HG02840 (cell line): ENCODE data around the gene POLR3G.

Experiments
- ATAC-seq: cut with Tn5 transposase; IDR thresholded peaks from one replicate; pipeline ENCODE4 v1.9.1; 2021; ENCODE audit warnings: mild to moderate bottlenecking, moderate library complexity, moderate number of reproducible peaks; ENCODE audit not compliant: unreplicated experiment, low FRiP score

POLR3G gene

DNA sequence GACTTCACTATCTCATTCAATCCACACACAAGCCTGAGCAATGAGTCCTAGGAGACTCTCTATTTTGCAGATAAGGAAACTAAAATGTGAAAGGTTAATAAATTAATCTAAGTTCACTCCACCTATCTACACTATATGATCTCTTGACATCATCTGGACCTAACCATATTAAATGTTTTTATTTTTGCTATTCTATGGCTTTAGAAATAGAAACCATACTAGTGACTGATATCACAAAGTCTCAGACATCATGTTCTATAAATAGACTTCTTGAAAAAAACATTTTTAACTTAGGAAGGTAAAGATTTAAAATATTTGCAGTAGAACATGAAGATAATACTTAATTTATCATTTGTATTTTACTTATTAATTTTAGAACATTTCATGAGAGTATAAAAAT, 74.6 kb downstream of the POLR3G start:
- no peak for ATAC-seq

- ATAC-seq = no peak
Measured at GRCh38 chr5:90549729-90550275, 75.1 kb downstream of the POLR3G start.

DNA sequence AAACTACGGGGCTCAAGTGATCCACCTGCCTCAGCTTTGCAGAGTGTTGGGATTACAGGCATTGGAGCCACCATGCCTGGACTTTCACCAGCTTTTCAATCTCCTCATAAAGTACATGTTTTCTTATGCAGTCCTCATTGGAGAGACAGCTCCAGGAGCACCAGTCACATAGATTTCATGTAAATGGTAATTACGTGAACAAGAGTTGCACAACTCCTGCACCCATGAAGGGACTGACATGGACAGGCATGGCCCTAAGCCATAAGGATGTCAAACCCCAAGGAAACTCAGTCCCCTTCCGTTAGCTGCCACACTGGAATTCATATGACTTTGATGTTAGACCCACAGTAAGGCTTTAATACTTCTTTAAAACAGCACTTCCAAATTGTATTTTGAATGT, 76.3 kb downstream of the POLR3G start:
- no peak for ATAC-seq

GRCh38 chr5:90551376-90551775, 76.7 kb downstream of the POLR3G start:
- ATAC-seq = no peak

GRCh38 chr5:90553711-90554110, 79.0 kb downstream of the POLR3G start:
- no peak for ATAC-seq

DNA sequence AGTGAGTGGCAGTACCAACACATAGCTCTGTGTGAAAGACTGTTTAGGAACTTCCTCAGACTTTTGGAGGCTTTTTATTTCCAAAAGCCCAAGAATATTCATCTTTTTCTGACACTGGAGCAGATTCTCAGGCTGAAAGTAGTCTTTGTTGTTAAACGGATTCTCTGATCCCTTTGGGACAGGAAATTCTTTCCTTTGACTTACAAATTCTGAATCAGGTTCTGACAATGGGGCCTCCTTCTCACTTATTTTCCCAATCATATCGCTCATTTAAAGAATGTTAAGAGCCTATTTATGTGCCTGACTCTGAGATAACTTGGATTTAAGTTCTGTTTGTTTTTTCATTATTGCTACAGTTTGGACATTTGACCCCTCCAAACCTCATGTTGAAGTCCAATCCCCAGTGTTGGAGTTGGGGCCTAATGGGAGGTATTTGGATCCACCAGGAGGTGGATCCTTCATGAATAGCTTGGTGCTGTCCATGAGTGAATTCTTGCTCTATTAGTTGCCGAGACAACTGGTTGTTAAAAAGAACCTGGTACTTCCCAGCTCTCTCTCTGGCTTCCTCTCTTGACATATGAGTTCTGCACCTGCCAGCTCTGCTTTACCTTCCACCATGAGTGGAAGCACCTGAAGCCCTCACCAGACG, 79.8 kb downstream of the POLR3G start:
- no peak for ATAC-seq

GRCh38 chr5:90555666-90556065, 81.0 kb downstream of the POLR3G start:
- ATAC-seq = no peak

GRCh38 chr5:90557391-90557790, 82.7 kb downstream of the POLR3G start:
- ATAC-seq = no peak

DNA sequence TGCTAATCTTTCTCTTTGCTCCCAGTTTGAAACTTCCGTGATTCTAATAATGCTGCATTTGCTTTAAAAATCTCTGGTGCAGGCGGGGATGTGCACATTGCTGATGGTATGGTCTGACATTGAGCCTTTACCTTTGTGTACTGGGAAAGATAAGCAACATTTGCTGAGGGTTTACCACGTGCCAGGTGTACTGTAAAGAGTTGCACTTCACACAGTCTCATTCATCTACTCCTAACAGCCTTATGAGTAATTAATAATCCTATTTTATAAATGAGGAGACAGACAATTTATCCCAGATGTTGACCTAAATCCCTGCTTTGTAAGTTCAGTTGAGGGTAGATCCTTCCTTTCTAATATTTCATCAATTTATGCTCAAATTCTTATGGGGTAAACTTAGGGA, 83.2 kb downstream of the POLR3G start:
- no peak for ATAC-seq

- ATAC-seq = no peak
Measured at GRCh38 chr5:90558344-90559192, 83.9 kb downstream of the POLR3G start, which contains the start of gene ADGRV1. Gene ADGRV1, plus strand, starts transcription at chr5:90558797. Its CDS starts 99 bp downstream, at chr5:90558896.

DNA sequence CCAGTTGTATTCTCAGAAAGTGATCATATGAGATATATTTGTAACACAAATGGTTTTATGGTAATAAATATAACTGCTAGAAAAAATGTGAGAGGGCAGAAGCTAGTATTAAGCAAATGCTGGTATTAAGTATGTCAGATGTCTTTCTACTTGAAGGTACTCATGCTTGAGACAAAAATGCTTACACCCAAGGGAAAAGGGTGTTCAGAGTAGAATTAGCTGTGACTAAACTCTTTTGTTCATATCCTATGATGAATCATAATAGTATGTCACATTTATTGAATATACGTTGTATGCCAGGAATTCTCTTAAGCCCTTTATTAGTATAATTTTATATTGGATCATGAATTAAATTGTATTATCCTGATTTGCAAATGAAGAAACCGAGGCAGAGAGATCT, 86.1 kb downstream of the POLR3G start:
- no peak for ATAC-seq

GRCh38 chr5:90561766-90562165, 87.1 kb downstream of the POLR3G start:
- ATAC-seq = no peak

DNA sequence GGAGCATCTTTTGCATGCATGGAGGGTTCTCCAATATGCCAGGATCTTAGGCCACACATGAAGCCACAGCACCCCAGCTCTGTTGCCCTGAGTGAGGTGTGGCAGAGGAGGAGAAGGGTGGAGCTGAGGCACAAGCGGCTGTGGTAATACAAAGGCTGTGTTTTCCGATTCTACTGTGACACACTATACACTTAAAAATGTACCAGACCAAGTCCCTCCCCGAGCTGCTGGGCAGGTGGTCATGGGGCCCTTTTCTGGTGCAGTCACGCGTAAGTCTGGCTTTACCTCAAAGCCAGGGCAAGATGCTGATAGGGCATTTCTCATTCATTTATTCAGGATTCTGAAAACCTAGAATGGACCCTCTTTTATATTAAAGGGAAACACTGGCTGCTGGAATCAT, 87.7 kb downstream of the POLR3G start:
- no peak for ATAC-seq

DNA sequence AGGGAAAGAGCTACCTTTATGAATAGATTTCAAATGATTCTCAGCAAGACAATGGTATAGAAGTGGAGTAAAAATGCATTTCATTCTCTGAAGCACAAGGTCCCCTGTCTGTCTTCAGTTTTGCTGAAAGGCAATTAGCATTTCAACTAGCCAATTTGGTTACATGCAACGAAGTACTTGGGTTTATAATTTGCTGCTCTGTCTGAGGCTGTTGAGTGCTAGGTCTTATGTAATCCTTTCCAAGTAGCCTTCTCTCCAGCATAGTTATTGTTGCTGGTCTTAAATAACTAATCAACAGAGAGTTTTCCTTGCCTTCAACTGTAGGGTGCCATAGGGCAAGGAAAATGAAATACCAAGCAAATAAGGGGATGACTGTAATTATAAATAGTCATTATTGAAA, 88.4 kb downstream of the POLR3G start:
- no peak for ATAC-seq
